Heart right ventricle (tissue), 16 donors: ENCODE results near the gene MED26. TPM values are rescaled to one million over a fixed set of nuclear protein-coding genes. Genes with fewer than 3 reads are reported as not detected.
"Not testable (repeated sequence)": the region's sequence is repeated elsewhere in the genome, so short reads cannot be mapped to it uniquely, and the experiment has no call there.

Experiments used
- ATAC-seq, 8 donors: fragments of 200-7000 bp; cut with Tn5 transposase; one replicate each; pipeline ENCODE4 v1.9.1; 2020; ENCODE audit warnings: mild to moderate bottlenecking in 8 of 8, moderate library complexity in 8 of 8, moderate number of reproducible peaks in 1 of 8
- DNase-seq, 2 donors: peaks; one replicate each; pipeline ENCODE4 v3.0.0-alpha.2; 2020
- H3K27ac ChIP-seq, 10 donors: fragments of 200-600 bp; sonication (generic) in 2 of 10; one replicate each; pipeline versions ENCODE4 v1.5.0 to v1.8.0; 2020 to 2022; ENCODE audit warnings: mild to moderate bottlenecking in 3 of 10
- H3K27me3 ChIP-seq, 7 donors: fragments of 200-600 bp; one replicate each; pipeline ENCODE4 v1.8.0; 2021 to 2022; ENCODE audit warnings: mild to moderate bottlenecking in 2 of 7
- H3K36me3 ChIP-seq, 9 donors: fragments of 200-600 bp; sonication (generic) in 1 of 9; one replicate each; pipeline versions ENCODE4 v1.5.0 to v1.8.0; 2020 to 2022; ENCODE audit warnings: mild to moderate bottlenecking in 2 of 9
- H3K4me1 ChIP-seq, 9 donors: fragments of 200-600 bp; sonication (generic) in 1 of 9; one replicate each; pipeline versions ENCODE4 v1.5.0 to v1.8.0; 2020 to 2022; ENCODE audit warnings: mild to moderate bottlenecking in 4 of 9
- H3K4me3 ChIP-seq, 10 donors: fragments of 200-600 bp; sonication (generic) in 2 of 10; one replicate each; pipeline versions ENCODE4 v1.5.0 to v1.8.0; 2020 to 2022; ENCODE audit warnings: mild to moderate bottlenecking in 7 of 10, moderate library complexity in 2 of 10
- H3K9me3 ChIP-seq, 11 donors: fragments of 200-600 bp in 10 of 11; sonication (generic) in 2 of 11; one replicate each; pipeline versions ENCODE4 v1.5.0 to v1.8.0; 2013 to 2022; ENCODE audit warnings: mild to moderate bottlenecking in 2 of 11, control low read depth in 1 of 11, moderate library complexity in 1 of 11
- WGBS, 2 donors: extraction: QIAGEN DNeasy Blood & Tissue Kit; methylation state at CpG; one replicate each; pipeline ENCODE4 v1.1.7; 2013; ENCODE audit warnings: inconsistent platforms in 1 of 2; 5-methylcytosine and 5-hydroxymethylcytosine counted together
- intact Hi-C, 10 donors: fragments of 100-400 bp; cut with DNase I; formaldehyde crosslinking; loops; one replicate each; pipeline versions ENCODE4 v1.11.1 to v1.14.2; 2022
- polyA plus RNA-seq, 2 donors: library from polyadenylated mRNA; stranded (reverse); fragments of 200-250 nt; gene quantifications; one replicate each; pipeline ENCODE4 v1.2.3, GENCODE V29; 2013
- total RNA-seq, 10 donors: library from RNA; stranded (reverse); fragmentation: NEBNext Ultra II Directional in 3 of 10; extraction: Animal tissue kit (Norgen Biotek cat#: 25700) in 3 of 10; gene quantifications; one replicate each; pipeline versions ENCODE4 v1.2.1 to v1.2.4, GENCODE V29; 2021 to 2023
- TF ChIP-seq, protein P1 (sequence below), 9 donors: fragments of 200-600 bp; sonication (generic) in 2 of 9; IDR thresholded peaks; one replicate each; pipeline versions ENCODE4 v1.5.0 to v1.8.0; 2021 to 2022; ENCODE audit warnings: antibody characterized with exemption in 9 of 9, mild to moderate bottlenecking in 5 of 9, moderate library complexity in 1 of 9
- donor health status: Arrhythmogenic right ventricular cardiomyopathy.
- donor health status: ischemic (EF 13 %, LVEDD 7.1; RV severe dilation, severe dysfunction).
- donor health status: healthy with polysubstance abuse.
- donor health status: DM: no; HTN: yes; CAD: no.
- donor health status: DM: no; HTN: no; CAD: no.
- donor health status: ischemic (EF 25% LVEDD 6.9; RV normal size, moderate dysfunction).
- donor health status: ischemic (EF 25% LVEDD 5.7; RV mildly dilated, moderate dysfunction).
- donor health status: healthy.
- donor health status: DM: yes; HTN: yes; CAD: no.
- donor health status: Ischemic cardiomyopathy.
- donor health status: ischemic (EF 35%, LVEDD 5.7; RV mildly dilated, moderate dysfunction).
- donor health status: nonischemic (EF 11% LVEDD 7.7; RV severe dilation, severe dysfunction).
- donor health status: DM: yes; HTN: yes; CAD: no.
- donor health status: PGD.
- donor health status: ischemic (EF 29% LVEDD 5.4; RV normal size, mild dysfunction).
- donor health status: nonischemic (EF 23%, LVEDD 6.1; RV moderate dilation, normal function).

Gene MED26
- total and polyA plus RNA-seq, 12 donors = 3.3 to 6.9 (median 4.6) TPM

DNA sequence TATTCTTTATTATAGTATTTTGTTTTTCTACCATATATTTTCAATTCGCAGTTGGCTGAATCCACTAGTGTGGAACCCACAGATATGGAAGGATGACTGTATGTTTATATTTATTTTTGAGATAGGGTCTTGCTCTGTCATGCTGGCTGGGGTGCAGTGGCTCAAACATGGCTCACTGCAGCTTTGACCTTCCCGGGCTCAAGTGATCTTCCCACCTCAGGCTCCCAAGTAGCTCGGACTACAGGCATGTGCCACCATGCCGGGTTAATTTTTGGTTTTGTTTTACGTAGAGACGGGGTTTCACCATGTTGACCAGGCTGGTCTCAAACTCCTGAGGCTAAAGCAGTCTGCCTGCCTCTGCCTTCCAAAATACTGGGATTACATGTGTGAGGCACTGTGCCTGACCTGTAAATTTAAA lies 65.4 kb downstream of the MED26 start:
- ATAC-seq (no peak), DNase-seq (no peak)
- H3K4me3 ChIP-seq = no peak overlapping the region
- intact Hi-C loops = no loop called here
- peaks cover 0 to 13% (median 0%) of the 10 kb centered on the region in 9 donors for H3K4me1 ChIP-seq
- H3K27ac ChIP-seq = no peak overlapping the region
- WGBS, 2 donors = 95% methylated on average over 6 of the region's 6 CpGs
- H3K27me3 ChIP-seq = no peaks in the 10 kb centered on the region
- TF ChIP-seq, protein P1, sequence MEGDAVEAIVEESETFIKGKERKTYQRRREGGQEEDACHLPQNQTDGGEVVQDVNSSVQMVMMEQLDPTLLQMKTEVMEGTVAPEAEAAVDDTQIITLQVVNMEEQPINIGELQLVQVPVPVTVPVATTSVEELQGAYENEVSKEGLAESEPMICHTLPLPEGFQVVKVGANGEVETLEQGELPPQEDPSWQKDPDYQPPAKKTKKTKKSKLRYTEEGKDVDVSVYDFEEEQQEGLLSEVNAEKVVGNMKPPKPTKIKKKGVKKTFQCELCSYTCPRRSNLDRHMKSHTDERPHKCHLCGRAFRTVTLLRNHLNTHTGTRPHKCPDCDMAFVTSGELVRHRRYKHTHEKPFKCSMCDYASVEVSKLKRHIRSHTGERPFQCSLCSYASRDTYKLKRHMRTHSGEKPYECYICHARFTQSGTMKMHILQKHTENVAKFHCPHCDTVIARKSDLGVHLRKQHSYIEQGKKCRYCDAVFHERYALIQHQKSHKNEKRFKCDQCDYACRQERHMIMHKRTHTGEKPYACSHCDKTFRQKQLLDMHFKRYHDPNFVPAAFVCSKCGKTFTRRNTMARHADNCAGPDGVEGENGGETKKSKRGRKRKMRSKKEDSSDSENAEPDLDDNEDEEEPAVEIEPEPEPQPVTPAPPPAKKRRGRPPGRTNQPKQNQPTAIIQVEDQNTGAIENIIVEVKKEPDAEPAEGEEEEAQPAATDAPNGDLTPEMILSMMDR (IDR thresholded peaks at IDR 0.05) = no peak
- H3K9me3 ChIP-seq = no peaks in the 10 kb centered on the region
- H3K36me3 ChIP-seq = peaks cover 0 to 99% (median 25%) of the 10 kb centered on the region in 9 donors

DNA sequence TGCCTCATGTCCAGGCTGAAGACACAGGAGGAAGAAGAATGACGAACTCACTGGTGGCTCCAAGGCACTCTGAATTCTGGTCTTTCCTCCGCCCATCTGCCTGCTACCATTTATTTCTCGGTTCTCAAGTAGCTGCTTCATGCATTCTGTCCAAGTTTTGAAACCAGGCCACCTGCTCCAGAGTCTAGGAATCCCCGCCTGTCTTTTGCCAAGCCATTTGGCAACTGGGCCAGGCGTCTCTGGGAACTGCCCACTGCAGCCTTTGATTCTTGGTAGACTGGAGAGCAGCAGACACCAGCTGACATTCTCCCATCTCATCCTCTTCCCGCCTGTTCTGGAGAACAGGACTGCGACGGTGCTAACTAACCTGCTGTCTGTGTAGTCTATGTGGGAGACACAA lies 66.6 kb downstream of the MED26 start:
- WGBS, 2 donors = 86 to 88% methylated on average over 8 of the region's 8 CpGs
- TF ChIP-seq, protein P1 (IDR thresholded peaks at IDR 0.05) = no peak
- DNase-seq = no peak
- Histone ChIP-seq H3K36me3 (peaks cover 0 to 97% (median 25%) of the 10 kb centered on the region in 9 donors), H3K27me3 (no peaks in the 10 kb centered on the region), H3K4me3 (no peak overlapping the region), H3K9me3 (no peaks in the 10 kb centered on the region), H3K27ac (no peak overlapping the region), H3K4me1 (peaks cover 0 to 7% (median 0%) of the 10 kb centered on the region in 9 donors)
- no peak for ATAC-seq
- intact Hi-C loops = no loop called here

DNA sequence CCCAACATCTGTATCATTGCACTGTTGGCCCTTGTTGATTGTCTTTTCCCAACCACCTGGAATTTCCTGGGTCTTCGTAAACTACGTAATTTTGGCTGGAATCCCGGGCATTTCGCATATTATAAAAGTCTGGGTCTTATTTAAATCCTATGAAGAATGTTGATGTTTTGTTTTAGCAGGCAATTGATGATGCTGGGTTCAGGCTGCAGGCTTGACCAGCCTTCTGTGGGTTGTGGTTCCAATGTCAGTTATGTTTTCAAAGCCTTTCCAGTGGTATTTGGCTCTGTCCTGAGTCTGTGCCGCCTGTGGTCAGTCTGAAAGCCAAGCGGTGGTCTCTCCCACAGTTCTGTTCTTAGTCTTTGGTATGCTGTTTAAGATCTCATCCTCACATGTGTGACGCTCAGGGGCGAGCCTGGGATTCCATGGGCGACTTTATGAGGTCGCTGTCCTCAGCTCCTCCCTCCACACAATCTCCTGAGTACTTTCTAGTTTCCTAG lies 68.2 kb downstream of the MED26 start:
- ATAC-seq (no peak), DNase-seq (no peak)
- H3K4me3 ChIP-seq = no peak overlapping the region
- H3K27me3 ChIP-seq = no peaks in the 10 kb centered on the region
- 84 to 89% methylated on average over 10 of the region's 10 CpGs for WGBS, 2 donors
- H3K9me3 ChIP-seq = no peaks in the 10 kb centered on the region
- TF ChIP-seq, protein P1 (IDR thresholded peaks at IDR 0.05) = no peak
- no peaks in the 10 kb centered on the region for H3K4me1 ChIP-seq
- peaks cover 0 to 97% (median 16%) of the 10 kb centered on the region in 9 donors for H3K36me3 ChIP-seq
- intact Hi-C loops = no loop called here
- H3K27ac ChIP-seq = no peak overlapping the region

DNA sequence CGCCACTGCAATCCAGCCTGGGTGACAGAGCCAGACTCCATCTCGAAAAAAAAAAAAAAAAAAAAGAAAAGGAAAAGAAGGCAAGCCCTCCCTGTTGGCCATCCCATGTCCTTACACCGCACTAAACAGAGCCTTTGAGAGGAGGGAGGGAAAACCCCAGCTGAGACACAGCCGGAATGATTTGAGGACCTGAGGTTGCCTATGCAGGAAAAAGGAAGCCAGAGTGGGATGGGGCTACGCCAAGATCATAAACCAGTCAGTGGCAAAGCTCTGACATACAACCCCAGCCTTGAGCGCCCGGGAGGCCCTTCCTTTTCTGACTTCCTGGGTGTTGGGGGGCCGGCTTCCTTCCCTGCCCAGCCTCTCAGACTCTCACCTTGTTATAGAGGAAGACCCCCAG lies 73.2 kb downstream of the MED26 start:
- 84 to 87% methylated on average over 8 of the region's 8 CpGs for WGBS, 2 donors
- Histone ChIP-seq H3K27me3 (no peaks in the 10 kb centered on the region), H3K27ac (no peak overlapping the region), H3K9me3 (no peaks in the 10 kb centered on the region), H3K36me3 (peaks cover 0 to 96% (median 18%) of the 10 kb centered on the region in 9 donors), H3K4me3 (no peak overlapping the region), H3K4me1 (no peaks in the 10 kb centered on the region)
- intact Hi-C loops = no loop called here
- DNase-seq (no peak), ATAC-seq (no peak)
- TF ChIP-seq, protein P1 (IDR thresholded peaks at IDR 0.05) = no peak

DNA sequence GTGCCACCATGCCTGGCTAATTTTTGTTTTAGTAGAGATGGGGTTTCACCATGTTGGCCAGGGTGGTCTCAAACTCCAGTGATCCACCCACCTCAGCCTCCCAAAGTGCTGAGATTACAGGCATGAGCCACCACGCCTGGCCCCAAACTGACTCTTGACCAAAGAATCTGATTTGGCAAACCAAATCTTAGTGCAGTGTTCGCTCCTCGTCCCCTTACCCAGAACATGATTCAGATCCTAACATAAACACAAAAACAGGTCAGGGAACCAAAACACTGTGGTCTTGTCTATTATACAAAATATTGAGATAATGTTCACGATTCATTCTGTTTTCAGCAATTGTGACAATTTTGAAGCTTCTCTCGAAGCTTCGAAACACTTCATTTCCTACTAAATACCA lies 76.1 kb downstream of the MED26 start:
- H3K27ac ChIP-seq, DNase-seq, ATAC-seq, H3K4me1 ChIP-seq, intact Hi-C loops, H3K27me3 ChIP-seq, H3K9me3 ChIP-seq, H3K4me3 ChIP-seq: not testable (repeated sequence)
- WGBS, 2 donors = 93 to 97% methylated on average over 6 of the region's 6 CpGs
- H3K36me3 ChIP-seq = peaks cover 0 to 71% (median 18%) of the 10 kb centered on the region in 9 donors
